ENCODE measurements around the gene OVCA2.
A peak's percentile ranks its signal among the peaks of the same experiment; 100 is the strongest.

Gene OVCA2

GRCh38 chr17:2090210-2090641, 48.4 kb downstream of the OVCA2 start:
- peak overlapping the region; percentile 79 for H3K4me3 ChIP-seq (ENCODE audit: low read depth, low read length)
- no peak for TF ChIP-seq CTCF (IDR thresholded peaks at IDR 0.05; ENCODE audit: insufficient read depth, low read depth, low read length, missing control alignments)
- peak; percentile 61 for DNase-seq (ENCODE audit: low read depth)

GRCh38 chr17:2090804-2091534, 49.1 kb downstream of the OVCA2 start:
- H3K4me3 ChIP-seq (ENCODE audit: low read depth, low read length): peak overlapping the region; percentile 79
- no peak for TF ChIP-seq CTCF (IDR thresholded peaks at IDR 0.05; ENCODE audit: insufficient read depth, low read depth, low read length, missing control alignments)
- peak; percentile 41 for DNase-seq (ENCODE audit: low read depth)

GRCh38 chr17:2092253-2092652, 50.4 kb downstream of the OVCA2 start:
- TF ChIP-seq CTCF (IDR thresholded peaks at IDR 0.05; ENCODE audit: insufficient read depth, low read depth, low read length, missing control alignments): no peak
- DNase-seq (ENCODE audit: low read depth): no peak

More at GRCh38 chr17:2092253-2092652, 50.4 kb downstream of the OVCA2 start:
- H3K4me3 ChIP-seq (ENCODE audit: low read depth, low read length): no peak overlapping the region
